Activated T-helper 1 cell treated with anti-CD3 and anti-CD28 coated beads, Interleukin-2, amount 50 U/mL, for 16 hours (primary cell): ENCODE measurements around the gene PTPRM.

Source experiments
- DNase-seq, 2 donors: peaks; one replicate each; pipeline ENCODE4 v3.0.0-alpha.2; 2020; ENCODE audit warnings: low read depth in 1 of 2, low spot score in 1 of 2

PTPRM gene

DNA sequence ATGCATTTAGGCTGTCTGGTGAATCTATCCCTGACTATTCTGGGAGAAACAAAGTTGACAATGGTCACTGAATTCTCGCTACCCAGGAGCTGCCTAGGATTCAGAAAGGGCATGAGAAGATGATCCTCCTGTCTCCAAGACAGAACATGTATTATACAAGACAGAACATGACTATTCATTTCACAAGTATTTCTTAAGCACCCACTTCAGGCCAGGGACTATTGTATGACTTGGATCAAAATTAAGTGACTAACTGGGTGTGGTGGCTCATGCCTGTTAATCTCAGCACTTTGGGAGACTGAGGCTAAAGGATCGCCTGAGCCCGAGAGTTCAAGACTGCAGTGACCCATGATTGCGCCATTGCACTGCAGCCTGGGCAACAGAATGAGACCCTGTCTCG is 806.4 kb downstream of the PTPRM start:
- DNase-seq = no peak

DNA sequence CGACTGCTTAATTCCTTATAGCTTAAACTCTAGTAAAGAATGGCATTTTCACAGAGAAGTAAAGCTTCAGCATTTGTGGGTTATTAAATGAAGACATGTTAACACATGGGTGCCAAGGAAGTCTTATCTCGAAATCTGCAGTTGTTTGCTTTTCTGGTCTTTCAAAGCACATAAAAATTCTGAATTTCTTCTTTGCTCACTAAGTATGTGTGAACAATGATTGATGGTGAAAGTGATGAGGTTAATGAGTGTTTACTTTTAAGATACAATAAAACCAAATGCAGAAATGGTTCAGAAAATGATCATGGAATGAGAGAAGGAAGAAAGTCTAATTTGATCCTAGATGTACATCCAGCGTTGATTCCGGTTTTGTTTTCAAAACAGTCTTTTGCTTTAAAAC is 807.6 kb downstream of the PTPRM start:
- DNase-seq = no peak

DNA sequence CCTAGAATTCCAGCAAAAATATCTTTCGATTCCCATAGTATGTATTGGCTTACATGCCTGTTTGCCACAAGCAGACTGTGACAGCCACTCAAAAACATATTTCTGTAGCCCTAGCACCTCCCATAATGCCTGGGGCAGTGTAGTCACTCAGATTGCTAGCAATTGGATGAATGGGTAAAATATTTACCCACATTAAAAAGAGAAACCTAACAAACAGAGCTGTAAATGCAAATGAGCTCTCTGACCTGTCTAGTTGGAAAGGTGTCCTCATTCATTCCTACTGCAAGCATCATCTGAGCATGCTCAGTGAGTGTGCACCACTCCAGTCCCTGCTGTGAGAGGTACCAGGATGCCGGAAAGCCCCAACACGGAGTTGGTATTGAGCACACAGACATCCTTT is 808.1 kb downstream of the PTPRM start:
- DNase-seq = no peak

DNA sequence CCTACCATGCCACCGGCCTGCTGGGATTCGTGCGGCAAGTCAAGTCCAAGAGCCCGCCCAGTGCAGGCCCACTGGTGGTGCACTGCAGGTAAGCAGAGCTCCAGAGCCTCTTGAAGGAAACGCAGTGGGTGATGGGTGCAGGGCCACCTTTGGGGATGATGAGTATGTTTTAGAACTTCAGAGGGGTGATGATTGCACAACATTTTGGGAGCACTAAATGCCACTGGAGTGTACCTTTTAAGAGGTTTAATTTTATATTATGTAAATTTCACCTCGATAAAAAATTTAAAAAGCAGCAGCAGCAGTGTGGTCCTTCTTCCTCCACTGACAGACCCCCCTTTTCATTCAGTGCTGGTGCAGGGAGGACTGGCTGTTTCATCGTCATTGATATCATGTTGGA is 809.0 kb downstream of the PTPRM start:
- DNase-seq = no peak

DNA sequence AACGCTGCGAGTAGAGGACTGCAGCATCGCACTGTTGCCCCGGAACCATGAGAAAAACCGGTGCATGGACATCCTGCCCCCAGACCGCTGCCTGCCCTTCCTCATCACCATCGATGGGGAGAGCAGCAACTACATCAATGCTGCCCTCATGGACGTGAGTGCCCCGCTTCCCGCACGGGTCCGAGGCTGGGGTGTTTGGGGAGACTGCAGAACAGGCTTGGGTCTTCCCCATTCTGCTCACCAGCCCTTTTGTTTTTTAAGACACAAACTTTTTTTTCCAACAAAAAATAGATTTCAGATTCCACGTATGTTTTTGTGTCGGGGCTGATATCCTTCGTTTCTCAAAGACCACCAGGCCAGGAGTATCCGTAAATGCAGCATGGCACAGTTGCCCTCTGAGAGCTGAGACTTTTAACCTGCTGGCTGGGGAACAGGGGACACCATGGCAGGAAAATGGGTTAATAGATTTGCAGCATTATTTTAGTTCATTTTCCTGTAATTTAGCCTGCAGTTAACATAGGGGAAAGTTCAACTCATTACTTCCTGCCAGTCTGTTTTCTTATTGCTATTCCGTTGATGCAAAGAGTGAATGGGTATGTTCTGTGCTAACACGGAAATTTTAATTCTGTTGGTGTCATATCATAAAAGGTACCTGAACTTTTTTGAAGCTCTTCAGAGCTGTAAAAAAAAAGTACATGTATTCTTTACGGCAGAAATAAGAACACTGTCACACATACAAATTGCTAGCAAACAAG is 812.2 kb downstream of the PTPRM start:
- no peak for DNase-seq

DNA sequence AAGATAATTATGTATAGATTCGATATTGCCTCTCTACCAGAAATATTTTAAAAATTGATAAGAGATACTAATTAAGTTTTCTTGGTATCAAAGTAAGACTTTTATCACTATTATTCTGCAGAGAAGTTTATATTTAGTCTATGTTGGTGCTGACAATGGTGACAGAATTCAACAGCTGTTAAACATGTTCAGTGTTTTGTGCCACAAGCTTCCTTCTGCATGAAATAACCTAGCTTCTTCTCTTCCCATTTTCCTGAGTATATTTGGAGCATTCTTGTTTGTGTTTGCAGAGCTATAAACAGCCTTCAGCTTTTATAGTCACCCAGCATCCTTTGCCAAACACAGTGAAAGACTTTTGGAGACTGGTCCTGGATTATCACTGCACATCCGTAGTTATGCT is 812.9 kb downstream of the PTPRM start:
- DNase-seq = no peak

DNA sequence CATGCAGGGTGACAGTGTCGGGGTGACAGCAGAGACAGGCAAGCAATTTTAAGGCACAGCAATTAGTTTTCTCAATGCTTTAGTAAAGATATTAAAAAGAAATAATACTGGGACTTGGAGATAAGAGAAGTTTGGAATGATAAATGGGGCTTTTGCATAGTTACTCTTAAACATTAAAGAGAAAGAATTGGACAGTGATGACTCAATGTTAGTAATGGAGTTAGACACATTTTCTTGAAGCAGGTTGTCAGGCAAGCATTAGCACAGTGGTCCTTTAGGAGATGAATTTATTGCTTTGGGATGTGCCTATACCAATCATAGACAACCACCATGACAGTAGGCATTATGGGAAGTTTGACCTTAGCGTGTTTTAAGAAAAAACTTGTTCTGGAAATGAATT is 813.8 kb downstream of the PTPRM start:
- DNase-seq = no peak

DNA sequence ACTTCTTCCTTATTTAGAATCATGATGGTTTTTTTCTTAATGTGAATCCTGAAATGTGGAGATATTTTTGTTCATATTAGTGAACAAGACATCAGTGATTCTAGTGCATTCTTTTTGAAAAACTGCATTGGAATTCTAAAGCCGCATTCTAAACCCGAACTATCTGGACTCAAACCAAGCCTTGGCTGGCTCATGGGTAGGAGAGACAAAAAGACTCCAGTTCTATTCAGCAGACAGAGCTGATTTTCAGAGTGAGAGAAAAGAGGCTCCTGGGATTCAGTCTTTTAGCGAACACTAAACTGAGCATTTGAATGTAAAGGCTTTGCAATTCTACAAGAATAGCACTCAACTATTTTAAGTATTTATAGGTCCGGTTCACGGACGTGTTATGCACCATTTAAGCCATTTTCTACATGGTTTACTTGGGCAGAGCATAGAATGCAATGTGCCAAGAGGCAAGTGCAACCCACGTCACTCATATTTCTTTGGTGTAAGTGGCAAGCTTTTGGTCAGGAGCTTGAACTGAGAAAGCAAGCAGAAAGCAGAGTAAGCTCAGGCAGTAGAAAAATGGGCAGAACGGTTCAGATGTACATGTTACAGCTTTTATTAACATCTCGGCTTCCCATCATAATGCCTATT is 814.8 kb downstream of the PTPRM start:
- DNase-seq = no peak

DNA sequence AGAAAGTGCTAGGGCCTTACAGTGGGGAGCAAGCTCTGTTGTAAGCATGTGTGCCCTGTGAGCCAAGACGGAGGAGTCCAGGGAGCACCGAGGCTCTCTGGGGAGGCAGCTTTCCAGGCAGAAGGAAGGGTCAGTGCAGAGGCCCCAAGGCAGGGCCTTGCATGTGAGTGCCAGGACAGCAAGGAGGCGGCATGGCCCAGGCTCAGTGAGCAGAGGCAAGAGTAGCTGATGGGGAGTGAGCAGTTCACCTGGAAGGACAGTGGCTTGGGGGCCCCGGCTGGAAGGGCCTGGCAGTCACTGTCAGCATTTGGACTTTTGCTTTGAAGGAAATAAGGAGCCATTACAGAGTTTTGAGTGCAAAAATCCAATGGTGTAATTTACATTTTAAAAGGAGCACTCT is 818.3 kb downstream of the PTPRM start:
- no peak for DNase-seq

DNA sequence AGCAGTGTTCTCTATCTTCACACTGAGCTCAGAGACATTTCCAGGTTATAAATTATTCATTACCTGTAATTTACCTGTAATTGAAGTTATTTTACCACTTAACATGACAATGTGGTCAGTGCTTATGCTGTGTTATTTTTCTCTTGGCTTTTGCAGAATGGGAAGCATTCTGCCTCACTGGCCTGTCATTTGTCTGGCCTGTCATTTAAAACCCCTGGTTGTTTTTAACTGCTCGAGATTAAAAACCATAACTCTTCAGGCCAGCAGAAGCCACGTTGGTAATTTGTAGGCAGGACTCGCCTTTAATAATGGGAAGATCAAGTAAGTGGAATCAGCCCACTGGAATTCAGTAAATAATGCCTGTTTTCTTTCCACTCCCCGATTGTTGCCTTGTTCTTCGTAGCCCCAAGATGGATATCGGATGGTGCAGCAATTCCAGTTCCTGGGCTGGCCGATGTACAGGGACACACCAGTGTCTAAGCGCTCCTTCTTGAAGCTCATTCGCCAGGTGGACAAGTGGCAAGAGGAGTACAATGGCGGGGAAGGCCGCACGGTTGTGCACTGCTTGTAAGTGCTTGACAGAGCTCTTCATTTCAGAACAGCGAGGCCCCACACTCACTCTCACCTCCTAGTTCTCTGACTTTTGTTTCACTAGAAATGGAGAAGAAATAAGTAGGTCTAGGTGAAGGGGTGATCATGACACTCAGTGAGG is 819.7 kb downstream of the PTPRM start:
- no peak for DNase-seq

DNA sequence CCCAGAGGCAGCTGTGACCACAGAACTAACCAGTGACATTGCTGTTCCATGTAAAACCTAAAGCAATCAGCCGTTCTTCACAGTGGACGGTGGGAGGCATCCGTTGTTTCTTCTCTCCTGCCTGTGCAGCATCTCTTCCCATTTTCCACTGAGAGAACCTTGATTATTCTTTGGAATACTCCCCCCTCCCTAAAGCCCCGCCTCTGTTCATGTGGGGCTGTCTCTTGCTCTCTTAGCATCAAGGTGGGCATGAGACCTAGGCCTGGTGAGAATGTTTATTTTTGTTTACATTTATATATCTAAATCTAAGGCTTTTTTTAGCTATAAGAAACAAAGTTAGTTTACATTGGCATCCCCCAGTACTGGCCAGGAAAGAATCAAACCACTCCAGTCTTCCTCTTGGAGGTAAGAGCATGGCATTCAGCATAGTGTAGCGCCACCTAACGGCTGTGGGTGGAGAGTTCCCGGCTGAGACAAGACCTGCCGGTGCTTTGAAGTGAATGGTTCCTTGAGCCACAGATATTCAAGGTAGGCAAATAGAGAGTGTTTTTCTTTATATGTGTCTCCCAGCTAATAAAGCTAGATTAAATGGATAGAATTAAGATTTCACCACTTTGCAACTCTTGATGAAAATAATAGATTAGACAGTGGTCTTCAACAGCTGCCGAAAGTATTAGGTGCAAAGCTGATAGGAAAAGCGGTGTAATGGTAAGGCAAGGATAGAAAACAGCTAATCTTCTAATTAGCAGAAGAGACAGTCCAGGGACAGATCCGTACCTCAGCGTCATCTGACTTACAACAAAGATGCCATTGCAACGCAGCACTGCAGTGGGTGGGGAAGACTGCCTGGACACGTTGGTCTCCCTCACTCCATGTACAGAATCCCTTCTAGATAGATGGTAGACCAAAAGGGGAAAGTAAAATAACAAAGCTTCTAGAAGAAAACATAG is 822.5 kb downstream of the PTPRM start:
- no peak for DNase-seq

DNA sequence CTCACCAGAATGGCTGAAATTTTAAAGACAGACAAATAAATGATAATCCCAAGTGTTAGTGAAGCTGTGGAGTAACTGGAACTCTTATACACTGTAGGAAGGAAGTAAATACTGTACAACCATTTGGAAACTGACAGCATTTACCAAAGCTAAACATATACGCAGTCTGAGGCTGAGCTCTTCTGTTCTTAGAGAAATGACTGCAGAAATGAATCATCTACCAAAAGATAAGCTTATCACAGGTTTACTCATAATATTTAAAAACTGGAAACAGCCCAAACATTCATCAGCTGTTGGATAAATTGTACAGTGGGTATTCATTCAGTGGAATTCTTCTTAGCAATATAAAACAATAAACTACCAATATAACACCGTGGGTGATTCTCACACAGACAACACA is 824.0 kb downstream of the PTPRM start:
- DNase-seq = no peak

DNA sequence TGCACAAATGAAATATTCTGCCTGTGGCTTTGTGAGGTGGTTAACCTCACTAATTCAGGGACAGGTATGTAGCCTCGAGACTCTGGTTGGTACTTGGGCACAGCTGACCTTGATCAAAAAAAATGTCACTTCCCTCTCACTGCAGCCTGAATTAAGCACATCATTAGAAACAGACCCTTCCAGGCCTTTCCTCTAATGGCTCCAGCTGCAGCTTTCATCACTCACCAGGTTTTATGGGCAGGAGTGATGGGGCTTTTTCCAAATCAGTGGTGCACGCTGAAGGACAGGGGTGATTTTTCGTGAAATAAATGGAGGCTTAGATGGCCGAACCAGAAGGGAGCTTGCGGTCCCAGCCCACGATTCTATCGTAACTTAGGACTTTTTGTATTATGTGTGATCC is 829.1 kb downstream of the PTPRM start:
- DNase-seq = no peak

DNA sequence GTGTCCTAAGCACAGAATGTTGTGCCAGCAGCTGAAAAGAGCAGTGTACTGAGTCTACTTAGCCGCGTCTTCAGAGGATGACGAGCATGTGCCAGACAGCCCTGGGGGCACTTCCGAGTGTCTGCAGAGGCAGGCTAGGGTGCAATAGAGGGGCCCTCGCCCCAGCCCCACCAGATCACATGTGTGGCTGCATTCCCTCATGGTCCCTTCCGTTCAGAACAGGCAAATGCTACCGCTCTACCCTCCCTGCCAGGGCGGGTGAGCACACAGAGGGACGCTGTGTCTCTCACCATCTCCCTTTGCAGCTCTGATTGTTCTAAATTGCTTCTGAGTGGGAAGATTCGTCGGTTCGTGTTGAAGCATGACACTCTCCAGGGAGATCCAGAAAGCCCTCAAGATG is 829.9 kb downstream of the PTPRM start:
- DNase-seq = no peak

DNA sequence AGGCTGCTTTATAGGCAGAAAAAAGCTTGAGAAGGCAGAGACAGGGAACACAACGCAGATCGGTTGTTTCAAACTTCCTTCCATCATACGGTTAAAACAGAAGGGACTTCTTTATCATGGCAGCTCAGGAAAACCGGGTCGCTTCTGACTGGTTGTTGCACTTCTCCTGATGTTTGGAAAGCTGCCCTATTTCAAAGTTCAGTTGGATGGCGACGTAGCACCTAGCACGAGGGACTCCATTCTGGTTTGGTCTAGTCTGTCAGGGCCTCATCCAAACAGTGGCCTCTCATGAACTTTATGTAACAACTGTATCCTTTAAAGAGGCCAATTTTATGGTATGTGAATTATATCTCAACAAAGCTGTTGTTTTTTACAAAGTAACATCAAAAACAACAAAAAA is 832.0 kb downstream of the PTPRM start:
- DNase-seq = no peak

DNA sequence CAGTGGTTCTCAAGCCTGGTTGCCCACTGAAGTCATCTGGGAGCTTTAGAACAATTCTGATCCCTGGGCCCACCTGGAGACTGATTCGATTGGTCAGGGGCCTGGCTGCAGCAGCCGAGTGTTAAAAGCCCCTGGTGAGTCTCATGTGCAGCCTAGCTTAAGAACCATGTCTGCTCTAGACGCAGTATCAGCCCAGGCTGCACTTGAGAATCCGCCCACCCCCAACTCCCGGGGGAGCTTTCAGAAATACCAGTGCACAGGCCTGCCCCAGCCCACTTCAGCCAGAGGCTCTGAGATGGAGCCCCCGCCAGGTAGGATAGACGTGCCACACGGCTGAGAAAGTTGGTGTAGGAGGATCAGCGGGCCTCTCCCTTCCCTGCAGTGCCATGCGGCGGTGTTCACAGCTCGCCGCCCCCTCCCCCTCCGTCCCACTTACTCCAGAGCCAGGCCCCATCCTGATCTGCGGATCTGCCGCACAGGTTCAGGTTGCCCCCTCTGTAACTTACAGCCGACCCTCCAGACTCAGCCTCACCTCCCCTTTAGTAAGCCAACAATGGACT is 833.2 kb downstream of the PTPRM start:
- DNase-seq = no peak

DNA sequence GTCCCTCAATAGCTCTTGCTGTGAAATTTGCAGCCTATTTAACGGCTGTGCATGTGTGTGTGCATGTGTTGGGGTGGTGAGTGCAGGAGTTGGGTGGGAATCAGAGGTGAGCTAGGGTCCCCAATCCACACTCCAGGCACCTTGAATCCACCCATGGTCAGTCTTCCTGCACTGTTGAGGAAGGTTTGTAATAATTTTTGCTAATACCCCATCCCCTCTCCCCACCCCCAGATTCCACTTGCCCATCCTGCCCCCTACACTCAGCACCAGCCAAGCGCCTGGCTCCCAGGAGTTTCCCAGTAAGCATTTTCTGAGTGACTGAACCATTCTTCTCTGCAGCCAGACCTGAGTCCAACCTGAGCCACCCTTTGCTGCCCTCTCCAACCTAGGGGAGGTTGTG is 833.7 kb downstream of the PTPRM start:
- DNase-seq = no peak

DNA sequence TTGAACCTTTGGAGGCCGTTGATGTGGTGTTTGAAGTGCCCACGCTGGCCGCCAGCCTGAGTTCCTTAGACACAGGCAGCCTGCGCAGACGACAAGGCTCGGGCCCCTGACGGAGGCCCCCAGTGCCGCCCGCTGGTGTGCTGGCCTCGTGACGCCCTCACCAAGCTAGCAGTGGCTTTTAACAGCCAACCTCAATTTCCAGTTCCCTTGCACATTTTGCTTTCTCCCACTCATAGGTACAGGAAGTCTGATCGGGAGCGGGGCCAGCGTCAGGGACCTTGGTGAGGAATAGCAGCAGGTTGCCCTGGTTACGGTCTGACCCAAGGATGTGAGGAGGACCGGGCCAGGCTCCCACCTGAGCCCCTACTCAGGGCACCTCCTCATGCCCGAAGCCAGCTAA is 834.5 kb downstream of the PTPRM start:
- DNase-seq = no peak

DNA sequence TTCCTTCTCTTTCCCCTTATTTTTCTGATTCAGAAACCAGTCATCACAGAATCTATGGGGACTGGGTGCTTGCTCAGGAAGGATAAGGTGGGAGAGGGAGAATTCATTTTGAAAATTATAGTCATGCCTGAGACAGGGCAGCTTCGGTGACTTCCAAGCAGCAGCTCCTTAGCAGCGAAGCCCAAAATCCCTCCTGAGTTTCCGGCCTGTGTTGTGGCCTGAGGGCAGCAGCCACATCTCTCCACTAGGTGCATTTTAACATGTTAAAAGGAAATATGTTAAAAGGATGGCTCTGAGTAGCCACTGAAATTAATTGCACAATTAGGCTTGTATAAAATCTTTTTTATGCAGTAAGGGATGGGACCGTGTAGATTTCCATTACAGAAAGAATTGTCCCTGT is 835.1 kb downstream of the PTPRM start:
- DNase-seq = no peak

DNA sequence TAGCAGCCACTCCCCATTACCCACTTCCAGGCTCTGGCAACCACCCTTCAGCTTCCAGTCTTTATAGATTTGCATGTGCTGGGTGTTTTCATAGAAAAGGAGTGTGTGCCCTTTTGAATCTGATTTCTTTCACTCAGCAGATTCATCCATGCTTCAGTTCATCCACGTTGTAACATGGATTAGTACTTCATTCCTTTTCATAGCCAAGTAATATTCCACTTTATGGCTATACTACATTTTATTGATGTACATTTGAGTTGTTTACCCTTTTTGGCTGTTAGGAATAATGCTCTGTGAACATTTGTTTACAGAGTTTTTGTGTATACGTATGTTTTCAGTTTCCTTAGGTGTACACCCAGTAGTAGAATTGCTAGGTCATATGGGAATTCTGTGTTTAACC is 836.6 kb downstream of the PTPRM start:
- no peak for DNase-seq
